Activated naive CD4-positive, alpha-beta T cell treated with anti-CD3 and anti-CD28 coated beads, Interleukin-2, amount 10 ng/mL, durations not matched to agents 7 days and 5 days (primary cell): ENCODE results near the gene FBH1.
A peak's percentile ranks its signal among the peaks of the same experiment; 100 is the strongest.
"Not testable (repeated sequence)": the region's sequence is repeated elsewhere in the genome, so short reads cannot be mapped to it uniquely, and the experiment has no call there.

Source experiments
- CTCF ChIA-PET: fragments of 350-600 bp; sonication (Branson Sonifier 250); formaldehyde crosslinking; loops from one replicate; lab custom pipeline; 2021; ENCODE audit warnings: antibody characterized with exemption; lab: Charles Lee
- DNase-seq: peaks from one replicate; pipeline ENCODE4 v3.0.0-alpha.2; 2020
- H3K27ac Mint-ChIP-seq: one replicate; pipeline ENCODE4 v1.8.0; 2021; ENCODE audit warnings: mild to moderate bottlenecking, moderate library complexity, mixed read lengths
- H3K27me3 Mint-ChIP-seq: one replicate; pipeline ENCODE4 v1.8.0; 2021; ENCODE audit warnings: mild to moderate bottlenecking, mixed read lengths
- H3K36me3 Mint-ChIP-seq: one replicate; pipeline ENCODE4 v1.8.0; 2021; ENCODE audit warnings: mixed read lengths
- H3K4me1 Mint-ChIP-seq: one replicate; pipeline ENCODE4 v1.8.0; 2021; ENCODE audit warnings: mixed read lengths
- H3K4me3 Mint-ChIP-seq: one replicate; pipeline ENCODE4 v1.8.0; 2021; ENCODE audit warnings: mild to moderate bottlenecking, moderate library complexity, mixed read lengths
- H3K9me3 Mint-ChIP-seq: one replicate; pipeline ENCODE4 v1.8.0; 2021; ENCODE audit warnings: mixed read lengths

Gene FBH1

GRCh38 chr10:5945190-5945509 is 55.1 kb downstream of the FBH1 start:
- Mint-ChIP-seq H3K4me3 (no peak overlapping the region), H3K36me3 (no peaks in the 10 kb centered on the region), H3K9me3 (no peaks in the 10 kb centered on the region), H3K27me3 (peaks cover 9% of the 10 kb centered on the region), H3K27ac (no peak overlapping the region), H3K4me1 (peaks cover 12% of the 10 kb centered on the region)
- CTCF ChIA-PET: no interaction called here
- no peak for DNase-seq

- H3K36me3 Mint-ChIP-seq: no peaks in the 10 kb centered on the region
- peaks cover 9% of the 10 kb centered on the region for H3K27me3 Mint-ChIP-seq
- no peak overlapping the region for H3K27ac Mint-ChIP-seq
- CTCF ChIA-PET: no interaction called here
- no peaks in the 10 kb centered on the region for H3K9me3 Mint-ChIP-seq
- peaks cover 12% of the 10 kb centered on the region for H3K4me1 Mint-ChIP-seq
- no peak for DNase-seq
- H3K4me3 Mint-ChIP-seq: peak overlapping the region; percentile 36
Observed at GRCh38 chr10:5945561-5946418, 55.7 kb downstream of the FBH1 start.

GRCh38 chr10:5946419-5946775 is 56.4 kb downstream of the FBH1 start:
- H3K4me1 Mint-ChIP-seq: peaks cover 12% of the 10 kb centered on the region
- H3K4me3 Mint-ChIP-seq, H3K27me3 Mint-ChIP-seq, H3K27ac Mint-ChIP-seq, CTCF ChIA-PET, DNase-seq, H3K9me3 Mint-ChIP-seq, H3K36me3 Mint-ChIP-seq: not testable (repeated sequence)

GRCh38 chr10:5946786-5947185 is 56.7 kb downstream of the FBH1 start:
- Mint-ChIP-seq H3K27ac (no peak overlapping the region), H3K36me3 (peaks cover 3% of the 10 kb centered on the region), H3K9me3 (no peaks in the 10 kb centered on the region), H3K27me3 (peaks cover 9% of the 10 kb centered on the region), H3K4me1 (peaks cover 12% of the 10 kb centered on the region), H3K4me3 (no peak overlapping the region)
- CTCF ChIA-PET: no interaction called here
- DNase-seq: no peak

- DNase-seq: no peak
- Mint-ChIP-seq H3K4me3 (no peak overlapping the region), H3K27ac (no peak overlapping the region), H3K4me1 (peaks cover 12% of the 10 kb centered on the region), H3K27me3 (peaks cover 4% of the 10 kb centered on the region), H3K36me3 (peaks cover 4% of the 10 kb centered on the region), H3K9me3 (no peaks in the 10 kb centered on the region)
- CTCF ChIA-PET: no interaction called here
Observed at GRCh38 chr10:5947471-5948207, 57.6 kb downstream of the FBH1 start.

GRCh38 chr10:5948208-5948585 is 58.2 kb downstream of the FBH1 start:
- H3K27ac Mint-ChIP-seq: no peak overlapping the region
- peaks cover 12% of the 10 kb centered on the region for H3K4me1 Mint-ChIP-seq
- H3K4me3 Mint-ChIP-seq: no peak overlapping the region
- peaks cover 4% of the 10 kb centered on the region for H3K27me3 Mint-ChIP-seq
- H3K9me3 Mint-ChIP-seq: no peaks in the 10 kb centered on the region
- CTCF ChIA-PET: no interaction called here
- H3K36me3 Mint-ChIP-seq: peaks cover 7% of the 10 kb centered on the region
- no peak for DNase-seq

- peaks cover 8% of the 10 kb centered on the region for H3K36me3 Mint-ChIP-seq
- H3K27ac Mint-ChIP-seq: no peak overlapping the region
- H3K27me3 Mint-ChIP-seq: no peaks in the 10 kb centered on the region
- CTCF ChIA-PET: no interaction called here
- H3K4me1 Mint-ChIP-seq: peaks cover 12% of the 10 kb centered on the region
- H3K9me3 Mint-ChIP-seq: no peaks in the 10 kb centered on the region
- peak; percentile 52 for DNase-seq
- H3K4me3 Mint-ChIP-seq: no peak overlapping the region
Observed at GRCh38 chr10:5949009-5949759, 59.1 kb downstream of the FBH1 start.

- Mint-ChIP-seq H3K27me3 (no peaks in the 10 kb centered on the region), H3K4me1 (peaks cover 2% of the 10 kb centered on the region), H3K36me3 (peaks cover 8% of the 10 kb centered on the region), H3K4me3 (no peak overlapping the region), H3K27ac (no peak overlapping the region), H3K9me3 (no peaks in the 10 kb centered on the region)
- no peak for DNase-seq
- CTCF ChIA-PET: no interaction called here
Observed at GRCh38 chr10:5951167-5951711, 61.2 kb downstream of the FBH1 start.

DNA sequence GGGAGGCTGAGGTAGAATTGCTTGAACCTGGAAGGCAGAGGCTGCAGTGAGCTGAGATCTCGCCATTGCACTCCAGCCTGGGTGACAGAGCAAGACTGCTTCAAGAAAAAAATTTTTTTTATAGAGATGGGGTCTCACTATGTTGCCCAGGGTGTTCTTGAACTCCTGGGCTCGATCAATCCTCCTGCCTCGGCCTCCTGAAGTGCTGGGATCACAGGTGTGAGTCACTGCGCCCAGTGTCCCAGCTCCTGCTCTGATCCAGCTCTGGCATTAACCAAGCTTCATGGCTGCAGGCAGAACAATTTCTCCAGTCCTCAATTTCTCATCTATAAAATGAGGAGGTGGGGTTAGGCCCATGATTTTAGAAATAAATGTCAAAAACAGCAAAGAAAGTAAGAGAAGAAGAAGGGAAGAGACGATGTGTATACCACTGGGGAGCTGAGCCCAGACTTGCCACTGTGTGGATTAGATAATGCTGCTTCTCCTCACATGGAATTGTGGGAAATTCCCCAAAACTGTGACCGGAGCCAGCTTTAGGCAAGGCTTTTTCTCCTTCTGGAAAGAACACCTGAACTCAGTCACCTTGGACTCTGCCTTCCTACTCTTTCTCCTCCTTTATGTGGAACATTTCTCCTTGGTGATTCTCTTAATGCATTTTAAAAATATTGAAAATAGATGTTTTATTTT is 61.8 kb downstream of the FBH1 start:
- H3K4me3 Mint-ChIP-seq: no peak overlapping the region
- no peak overlapping the region for H3K27ac Mint-ChIP-seq
- no peaks in the 10 kb centered on the region for H3K9me3 Mint-ChIP-seq
- peaks cover under 1% of the 10 kb centered on the region for H3K4me1 Mint-ChIP-seq
- peaks cover 8% of the 10 kb centered on the region for H3K36me3 Mint-ChIP-seq
- CTCF ChIA-PET: no interaction called here
- no peaks in the 10 kb centered on the region for H3K27me3 Mint-ChIP-seq
- DNase-seq: no peak

GRCh38 chr10:5952731-5953385 is 62.8 kb downstream of the FBH1 start:
- Mint-ChIP-seq H3K27ac (no peak overlapping the region), H3K4me3 (no peak overlapping the region), H3K27me3 (no peaks in the 10 kb centered on the region), H3K9me3 (no peaks in the 10 kb centered on the region), H3K36me3 (peaks cover 8% of the 10 kb centered on the region), H3K4me1 (no peaks in the 10 kb centered on the region)
- CTCF ChIA-PET: no interaction called here
- DNase-seq: no peak

DNA sequence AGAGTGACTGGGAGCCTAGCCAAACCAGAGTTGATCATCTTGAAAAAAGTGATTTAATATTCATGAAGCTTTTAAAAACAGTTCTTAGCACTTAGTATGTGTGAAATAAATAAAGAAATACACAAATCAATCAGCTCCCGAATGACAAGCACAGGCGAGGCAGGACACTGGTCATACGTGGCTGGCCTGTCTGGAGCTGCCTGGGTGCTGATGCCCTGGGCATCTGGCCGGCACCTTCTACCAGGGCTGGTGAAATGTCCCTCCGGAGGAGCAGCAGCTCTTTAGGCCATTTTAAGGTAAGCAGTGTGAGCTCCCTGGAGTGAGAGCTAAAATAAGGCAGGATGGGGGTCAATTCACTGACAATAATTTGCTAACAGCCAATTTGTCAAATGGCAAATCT is 63.6 kb downstream of the FBH1 start:
- CTCF ChIA-PET: no interaction called here
- H3K27me3 Mint-ChIP-seq: no peaks in the 10 kb centered on the region
- no peak overlapping the region for H3K4me3 Mint-ChIP-seq
- H3K9me3 Mint-ChIP-seq: no peaks in the 10 kb centered on the region
- H3K36me3 Mint-ChIP-seq: peaks cover 8% of the 10 kb centered on the region
- no peak overlapping the region for H3K27ac Mint-ChIP-seq
- H3K4me1 Mint-ChIP-seq: no peaks in the 10 kb centered on the region
- no peak for DNase-seq

DNA sequence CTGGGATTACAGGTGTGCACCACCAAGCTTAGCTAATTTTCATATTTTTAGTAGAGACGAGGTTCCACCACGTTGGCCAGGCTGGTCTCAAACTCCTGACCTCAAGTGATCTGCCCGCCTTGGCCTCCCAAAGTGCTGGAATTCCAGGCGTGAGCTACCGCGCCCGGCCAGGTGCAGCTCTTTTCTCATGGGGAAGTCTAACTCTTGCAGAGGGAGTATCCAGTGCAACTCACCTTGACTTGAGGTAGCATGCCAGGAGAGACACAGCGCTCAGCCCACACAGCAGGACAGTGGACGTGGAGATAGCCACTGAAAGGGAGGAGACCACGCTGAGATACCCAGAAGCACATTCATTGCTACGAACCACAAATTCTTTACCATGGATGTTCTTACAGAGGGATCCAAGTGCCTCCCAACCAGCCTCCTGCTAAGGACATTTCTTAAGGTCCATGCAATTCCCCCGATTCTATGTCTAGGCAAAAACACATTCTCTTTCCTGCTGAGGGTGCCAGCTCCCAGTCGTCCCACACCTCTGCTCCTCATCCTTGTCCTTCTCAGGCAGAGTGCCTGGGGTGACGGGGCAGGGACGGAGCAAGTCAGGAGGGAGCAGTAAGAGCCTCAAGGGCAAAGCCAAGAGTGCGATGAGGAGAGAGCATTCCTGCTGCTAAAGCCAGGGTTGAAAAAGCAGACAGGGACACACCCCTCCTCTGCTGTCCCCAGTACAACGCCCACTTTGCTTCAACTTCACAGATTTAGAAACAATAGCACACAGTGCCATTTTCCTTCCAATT is 66.3 kb downstream of the FBH1 start:
- H3K36me3 Mint-ChIP-seq: peaks cover 21% of the 10 kb centered on the region
- no peak for DNase-seq
- no peaks in the 10 kb centered on the region for H3K4me1 Mint-ChIP-seq
- H3K9me3 Mint-ChIP-seq: no peaks in the 10 kb centered on the region
- H3K4me3 Mint-ChIP-seq: no peak overlapping the region
- CTCF ChIA-PET: no interaction called here
- H3K27me3 Mint-ChIP-seq: no peaks in the 10 kb centered on the region
- no peak overlapping the region for H3K27ac Mint-ChIP-seq

- no peak overlapping the region for H3K4me3 Mint-ChIP-seq
- H3K27ac Mint-ChIP-seq: no peak overlapping the region
- H3K27me3 Mint-ChIP-seq: no peaks in the 10 kb centered on the region
- H3K9me3 Mint-ChIP-seq: no peaks in the 10 kb centered on the region
- peaks cover 25% of the 10 kb centered on the region for H3K36me3 Mint-ChIP-seq
- CTCF ChIA-PET: interaction anchor here (0.7 kb wide), 1 partner anchor 118 kb away, joined by 3 read pairs; no protein-coding TSS in a partner anchor
- H3K4me1 Mint-ChIP-seq: no peaks in the 10 kb centered on the region
- no peak for DNase-seq
Observed at GRCh38 chr10:5958077-5958476, 68.0 kb downstream of the FBH1 start.
